ENCODE measurements around the gene PIN1.
A peak's percentile ranks its signal among the peaks of the same experiment; 100 is the strongest.

PIN1 gene

GRCh38 chr19:9878511-9879196 is 43.5 kb downstream of the PIN1 start:
- Histone ChIP-seq H3K9ac (ENCODE audit: low read length in 5 of 5) (no peak overlapping the region), H3K36me3 (ENCODE audit: control insufficient read depth in 5 of 5, insufficient read depth in 5 of 5, low read length in 5 of 5) (no peaks in the 10 kb centered on the region), H3K9me3 (ENCODE audit: control insufficient read depth in 5 of 5, low read length in 5 of 5) (no peaks in the 10 kb centered on the region), H3K4me3 (ENCODE audit: low read depth in 1 of 5, low read length in 5 of 5) (no peak overlapping the region), H3K27ac (ENCODE audit: low read depth, low read length) (no peak overlapping the region), H3K27me3 (ENCODE audit: control insufficient read depth in 5 of 5, insufficient read depth in 4 of 5, low read length in 5 of 5) (no peaks in the 10 kb centered on the region), H3K4me1 (ENCODE audit: control insufficient read depth in 5 of 5, insufficient read depth in 5 of 5, low read length in 5 of 5) (peaks cover 0 to 6% (median 0%) of the 10 kb centered on the region in 5 donors)

GRCh38 chr19:9881720-9882119 is 46.6 kb downstream of the PIN1 start:
- no peak overlapping the region for H3K27ac ChIP-seq (ENCODE audit: low read depth, low read length)
- H3K9ac ChIP-seq (ENCODE audit: low read length in 5 of 5): no peak overlapping the region
- peaks cover 3 to 16% (median 9%) of the 10 kb centered on the region in 5 donors for H3K4me1 ChIP-seq (ENCODE audit: control insufficient read depth in 5 of 5, insufficient read depth in 5 of 5, low read length in 5 of 5)
- no peaks in the 10 kb centered on the region for H3K27me3 ChIP-seq (ENCODE audit: control insufficient read depth in 5 of 5, insufficient read depth in 4 of 5, low read length in 5 of 5)
- no peaks in the 10 kb centered on the region for H3K9me3 ChIP-seq (ENCODE audit: control insufficient read depth in 5 of 5, low read length in 5 of 5)
- no peaks in the 10 kb centered on the region for H3K36me3 ChIP-seq (ENCODE audit: control insufficient read depth in 5 of 5, insufficient read depth in 5 of 5, low read length in 5 of 5)
- no peak overlapping the region for H3K4me3 ChIP-seq (ENCODE audit: low read depth in 1 of 5, low read length in 5 of 5)

- no peak overlapping the region for H3K4me3 ChIP-seq (ENCODE audit: low read depth in 1 of 5, low read length in 5 of 5)
Observed at GRCh38 chr19:9883231-9883758, 48.2 kb downstream of the PIN1 start.

GRCh38 chr19:9883764-9884163 is 48.6 kb downstream of the PIN1 start:
- Histone ChIP-seq H3K4me1 (ENCODE audit: control insufficient read depth in 5 of 5, insufficient read depth in 5 of 5, low read length in 5 of 5) (peaks cover 3 to 13% (median 9%) of the 10 kb centered on the region in 5 donors), H3K4me3 (ENCODE audit: low read depth in 1 of 5, low read length in 5 of 5) (no peak overlapping the region), H3K36me3 (ENCODE audit: control insufficient read depth in 5 of 5, insufficient read depth in 5 of 5, low read length in 5 of 5) (no peaks in the 10 kb centered on the region), H3K27ac (ENCODE audit: low read depth, low read length) (no peak overlapping the region), H3K27me3 (ENCODE audit: control insufficient read depth in 5 of 5, insufficient read depth in 4 of 5, low read length in 5 of 5) (no peaks in the 10 kb centered on the region), H3K9ac (ENCODE audit: low read length in 5 of 5) (no peak overlapping the region), H3K9me3 (ENCODE audit: control insufficient read depth in 5 of 5, low read length in 5 of 5) (no peaks in the 10 kb centered on the region)

More at GRCh38 chr19:9883231-9883758, 48.2 kb downstream of the PIN1 start:
- Histone ChIP-seq H3K4me1 (ENCODE audit: control insufficient read depth in 5 of 5, insufficient read depth in 5 of 5, low read length in 5 of 5) (peaks cover 3 to 16% (median 9%) of the 10 kb centered on the region in 5 donors), H3K36me3 (ENCODE audit: control insufficient read depth in 5 of 5, insufficient read depth in 5 of 5, low read length in 5 of 5) (no peaks in the 10 kb centered on the region), H3K9ac (ENCODE audit: low read length in 5 of 5) (no peak overlapping the region), H3K27ac (ENCODE audit: low read depth, low read length) (no peak overlapping the region), H3K9me3 (ENCODE audit: control insufficient read depth in 5 of 5, low read length in 5 of 5) (no peaks in the 10 kb centered on the region), H3K27me3 (ENCODE audit: control insufficient read depth in 5 of 5, insufficient read depth in 4 of 5, low read length in 5 of 5) (no peaks in the 10 kb centered on the region)

- H3K27ac ChIP-seq (ENCODE audit: low read depth, low read length): no peak overlapping the region
- no peaks in the 10 kb centered on the region for H3K9me3 ChIP-seq (ENCODE audit: control insufficient read depth in 5 of 5, low read length in 5 of 5)
- H3K4me1 ChIP-seq (ENCODE audit: control insufficient read depth in 5 of 5, insufficient read depth in 5 of 5, low read length in 5 of 5): peaks cover 3 to 13% (median 9%) of the 10 kb centered on the region in 5 donors
- H3K4me3 ChIP-seq (ENCODE audit: low read depth in 1 of 5, low read length in 5 of 5): no peak overlapping the region
- no peaks in the 10 kb centered on the region for H3K27me3 ChIP-seq (ENCODE audit: control insufficient read depth in 5 of 5, insufficient read depth in 4 of 5, low read length in 5 of 5)
- H3K9ac ChIP-seq (ENCODE audit: low read length in 5 of 5): no peak overlapping the region
- H3K36me3 ChIP-seq (ENCODE audit: control insufficient read depth in 5 of 5, insufficient read depth in 5 of 5, low read length in 5 of 5): no peaks in the 10 kb centered on the region
Observed at GRCh38 chr19:9885077-9885552, 50.0 kb downstream of the PIN1 start.

- H3K27ac ChIP-seq (ENCODE audit: low read depth, low read length): no peak overlapping the region
- H3K4me1 ChIP-seq (ENCODE audit: control insufficient read depth in 5 of 5, insufficient read depth in 5 of 5, low read length in 5 of 5): peaks cover 0 to 6% (median 0%) of the 10 kb centered on the region in 5 donors
- H3K36me3 ChIP-seq (ENCODE audit: control insufficient read depth in 5 of 5, insufficient read depth in 5 of 5, low read length in 5 of 5): no peaks in the 10 kb centered on the region
- H3K9me3 ChIP-seq (ENCODE audit: control insufficient read depth in 5 of 5, low read length in 5 of 5): peaks cover 0 to 4% (median 0%) of the 10 kb centered on the region in 5 donors
- no peak overlapping the region for H3K9ac ChIP-seq (ENCODE audit: low read length in 5 of 5)
- peak overlapping the region in 2 of 5 donors; percentile 4 to 29 for H3K4me3 ChIP-seq (ENCODE audit: low read depth in 1 of 5, low read length in 5 of 5)
- no peaks in the 10 kb centered on the region for H3K27me3 ChIP-seq (ENCODE audit: control insufficient read depth in 5 of 5, insufficient read depth in 4 of 5, low read length in 5 of 5)
Observed at GRCh38 chr19:9891609-9892373, 56.7 kb downstream of the PIN1 start.

Measured in subcutaneous abdominal adipose tissue (tissue), 5 donors.